Right hindlimb (tissue), 1 donor: ENCODE measurements around the gene KIAA1217.

Experiments used
- DNase-seq: peaks from one replicate; pipeline ENCODE4 v3.0.0-alpha.2; 2018

Gene KIAA1217

GRCh38 chr10:24568042-24568441 lies 359.1 kb downstream of the KIAA1217 start:
- DNase-seq, result no peak

- no peak for DNase-seq
Measured at GRCh38 chr10:24569330-24569796, 360.4 kb downstream of the KIAA1217 start.

- DNase-seq, result no peak
Measured at GRCh38 chr10:24569828-24570657, 361.1 kb downstream of the KIAA1217 start.

GRCh38 chr10:24570658-24571426 lies 361.9 kb downstream of the KIAA1217 start:
- DNase-seq, result no peak

- DNase-seq, result no peak
Measured at GRCh38 chr10:24571870-24572450, 363.0 kb downstream of the KIAA1217 start.

- no peak for DNase-seq
Measured at GRCh38 chr10:24574161-24574560, 365.2 kb downstream of the KIAA1217 start.

- DNase-seq, result no peak
Measured at GRCh38 chr10:24574578-24575155, 365.7 kb downstream of the KIAA1217 start.

- DNase-seq, result no peak
Measured at GRCh38 chr10:24575481-24576002, 366.6 kb downstream of the KIAA1217 start.

- DNase-seq, result no peak
Measured at GRCh38 chr10:24579448-24579847, 370.5 kb downstream of the KIAA1217 start.

GRCh38 chr10:24579906-24580305 lies 371.0 kb downstream of the KIAA1217 start:
- no peak for DNase-seq

- DNase-seq, result no peak
Measured at GRCh38 chr10:24589265-24589664, 380.3 kb downstream of the KIAA1217 start.

- no peak for DNase-seq
Measured at GRCh38 chr10:24590697-24591457, 381.9 kb downstream of the KIAA1217 start.

- no peak for DNase-seq
Measured at GRCh38 chr10:24596217-24596930, 387.4 kb downstream of the KIAA1217 start.

- DNase-seq, result no peak
Measured at GRCh38 chr10:24597426-24597825, 388.5 kb downstream of the KIAA1217 start.
